Ishikawa (cell line): ENCODE results near the gene CAVIN2.
A peak's percentile ranks its signal among the peaks of the same experiment; 100 is the strongest.

Source experiments
- CEBPB ChIP-seq: IDR thresholded peaks from 2 replicates; pipeline ENCODE4 v1.6.1; 2012
- CREB1 ChIP-seq: IDR thresholded peaks from 2 replicates; pipeline ENCODE4 v1.6.1; 2012; ENCODE audit warnings: low read depth
- EGR1 ChIP-seq: IDR thresholded peaks from 2 replicates; pipeline ENCODE4 v1.6.1; 2012
- EP300 ChIP-seq: IDR thresholded peaks from 2 replicates; pipeline ENCODE4 v1.6.1; 2012; ENCODE audit warnings: borderline replicate concordance
- FOXM1 ChIP-seq: IDR thresholded peaks from 2 replicates; pipeline ENCODE4 v1.6.1; 2012; ENCODE audit warnings: low read depth, borderline replicate concordance
- MAX ChIP-seq: IDR thresholded peaks from 2 replicates; pipeline ENCODE4 v1.6.1; 2012
- NFIC ChIP-seq: IDR thresholded peaks from 2 replicates; pipeline ENCODE4 v1.6.1; 2012
- RAD21 ChIP-seq: IDR thresholded peaks from 2 replicates; pipeline ENCODE4 v1.6.1; 2012; ENCODE audit warnings: low read depth
- REST ChIP-seq: IDR thresholded peaks from 2 replicates; pipeline ENCODE4 v1.6.1; 2012; ENCODE audit warnings: low read depth, mild to moderate bottlenecking
- TAF1 ChIP-seq: IDR thresholded peaks from 2 replicates; pipeline ENCODE4 v1.6.1; 2012; ENCODE audit warnings: low read depth, mild to moderate bottlenecking
- TCF12 ChIP-seq: IDR thresholded peaks from 2 replicates; pipeline ENCODE4 v1.6.1; 2012; ENCODE audit warnings: low read depth
- TEAD4 ChIP-seq: IDR thresholded peaks from 2 replicates; pipeline ENCODE4 v1.6.1; 2012
- USF1 ChIP-seq: IDR thresholded peaks from 2 replicates; pipeline ENCODE4 v1.6.1; 2012
- YY1 ChIP-seq: IDR thresholded peaks from 2 replicates; pipeline ENCODE4 v1.6.1; 2012; ENCODE audit warnings: low read depth
- ZBTB7A ChIP-seq: IDR thresholded peaks from 2 replicates; pipeline ENCODE4 v1.6.1; 2012; ENCODE audit warnings: low read depth

Gene CAVIN2

GRCh38 chr2:191855382-191855781 is 8.5 kb upstream of the CAVIN2 start:
- TF ChIP-seq CEBPB (no peak), USF1 (no peak), EP300 (no peak), NFIC (no peak), ZBTB7A (no peak), MAX (no peak), REST (no peak), TCF12 (no peak), TAF1 (no peak), YY1 (no peak), RAD21 (no peak), CREB1 (no peak), TEAD4 (no peak), EGR1 (no peak), FOXM1 (no peak)

- TF ChIP-seq NFIC, result peak; percentile 72
- peak; percentile 80; the same call in 1 of the 2 replicates for TF ChIP-seq TEAD4
- TF ChIP-seq EP300, result peak; percentile 53; the same call in 1 of the 2 replicates
- no peak for TF ChIP-seq RAD21
- peak; percentile 45; the same call in 1 of the 2 replicates for TF ChIP-seq FOXM1
Observed at GRCh38 chr2:191854382-191855372, 7.8 kb upstream of the CAVIN2 start.

- no peak for TF ChIP-seq EGR1
Observed at GRCh38 chr2:191853843-191854242, 7.0 kb upstream of the CAVIN2 start.

GRCh38 chr2:191851158-191851557 is 4.3 kb upstream of the CAVIN2 start:
- TF ChIP-seq YY1 (no peak), REST (no peak), NFIC (no peak), EP300 (no peak), TAF1 (no peak), ZBTB7A (no peak), EGR1 (no peak), TCF12 (no peak), CREB1 (no peak), RAD21 (no peak), TEAD4 (no peak), FOXM1 (no peak)

- TF ChIP-seq TEAD4, result no peak
- TF ChIP-seq YY1, result no peak
Observed at GRCh38 chr2:191848771-191849767, 2.2 kb upstream of the CAVIN2 start.

- TF ChIP-seq NFIC (peak; percentile 79), MAX (peak; percentile 64), YY1 (no peak), ZBTB7A (no peak), TCF12 (peak; percentile 72), EP300 (peak; percentile 77; the same call in 1 of the 2 replicates), REST (no peak), EGR1 (no peak), CEBPB (0 out of 2 replicates have a peak, but pooled peaks have one; percentile 38), CREB1 (no peak), TEAD4 (peak; percentile 87), RAD21 (no peak), USF1 (peak; percentile 61), FOXM1 (peak; percentile 70; the same call in 1 of the 2 replicates), TAF1 (no peak)
Observed at GRCh38 chr2:191847764-191848163, 876 bp upstream of the CAVIN2 start.
